ENCODE data around the gene DIP2A. TPM values are rescaled to one million over a fixed set of nuclear protein-coding genes. Genes with fewer than 3 reads are reported as not detected.
"Not testable (repeated sequence)": the region's sequence is repeated elsewhere in the genome, so short reads cannot be mapped to it uniquely, and the experiment has no call there.

DIP2A gene
- total and polyA plus RNA-seq, 2 experiments from 2014 or later = 19.8 to 24.6 TPM

- no peak for DNase-seq (ENCODE audit: low spot score)
- H3K79me2 ChIP-seq = no peaks in the 10 kb centered on the region
- H3K4me3 ChIP-seq = no peak overlapping the region
- no peaks in the 10 kb centered on the region for H3K36me3 ChIP-seq (replicated peaks; ENCODE audit: insufficient read depth, low read depth)
- H3K9me3 ChIP-seq (ENCODE audit: low read depth) = no peaks in the 10 kb centered on the region
- no peak overlapping the region for H3K4me2 ChIP-seq
- no peaks in the 10 kb centered on the region for H3K4me1 ChIP-seq (ENCODE audit: insufficient read depth)
- no peak overlapping the region for H3K27ac ChIP-seq
- no peak overlapping the region for H2AFZ ChIP-seq
- H3K27me3 ChIP-seq = no peaks in the 10 kb centered on the region
- whole genome bisulfite sequencing (ENCODE audit: low lambda C conversion rate, missing lambda C conversion rate) = 96% methylated on average over 15 of the region's 22 CpGs
- H4K20me1 ChIP-seq (ENCODE audit: insufficient read depth, poor library complexity, severe bottlenecking) = no peaks in the 10 kb centered on the region
- TF ChIP-seq EZH2phosphoT487 (IDR thresholded peaks at IDR 0.05; ENCODE audit: low read depth, severe bottlenecking, unreplicated experiment) = no peak
- TF ChIP-seq, protein P1, sequence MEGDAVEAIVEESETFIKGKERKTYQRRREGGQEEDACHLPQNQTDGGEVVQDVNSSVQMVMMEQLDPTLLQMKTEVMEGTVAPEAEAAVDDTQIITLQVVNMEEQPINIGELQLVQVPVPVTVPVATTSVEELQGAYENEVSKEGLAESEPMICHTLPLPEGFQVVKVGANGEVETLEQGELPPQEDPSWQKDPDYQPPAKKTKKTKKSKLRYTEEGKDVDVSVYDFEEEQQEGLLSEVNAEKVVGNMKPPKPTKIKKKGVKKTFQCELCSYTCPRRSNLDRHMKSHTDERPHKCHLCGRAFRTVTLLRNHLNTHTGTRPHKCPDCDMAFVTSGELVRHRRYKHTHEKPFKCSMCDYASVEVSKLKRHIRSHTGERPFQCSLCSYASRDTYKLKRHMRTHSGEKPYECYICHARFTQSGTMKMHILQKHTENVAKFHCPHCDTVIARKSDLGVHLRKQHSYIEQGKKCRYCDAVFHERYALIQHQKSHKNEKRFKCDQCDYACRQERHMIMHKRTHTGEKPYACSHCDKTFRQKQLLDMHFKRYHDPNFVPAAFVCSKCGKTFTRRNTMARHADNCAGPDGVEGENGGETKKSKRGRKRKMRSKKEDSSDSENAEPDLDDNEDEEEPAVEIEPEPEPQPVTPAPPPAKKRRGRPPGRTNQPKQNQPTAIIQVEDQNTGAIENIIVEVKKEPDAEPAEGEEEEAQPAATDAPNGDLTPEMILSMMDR (IDR thresholded peaks at IDR 0.05; ENCODE audit: poor library complexity) = no peak
- TF ChIP-seq EZH2 (IDR thresholded peaks at IDR 0.05; ENCODE audit: borderline replicate concordance) = no peak
- no peaks in the 10 kb centered on the region for H3K9me2 ChIP-seq (replicated peaks; ENCODE audit: insufficient read depth)
These were observed 26.7 kb upstream of the DIP2A start for GRCh38 chr21:46431884-46432488.

DNA sequence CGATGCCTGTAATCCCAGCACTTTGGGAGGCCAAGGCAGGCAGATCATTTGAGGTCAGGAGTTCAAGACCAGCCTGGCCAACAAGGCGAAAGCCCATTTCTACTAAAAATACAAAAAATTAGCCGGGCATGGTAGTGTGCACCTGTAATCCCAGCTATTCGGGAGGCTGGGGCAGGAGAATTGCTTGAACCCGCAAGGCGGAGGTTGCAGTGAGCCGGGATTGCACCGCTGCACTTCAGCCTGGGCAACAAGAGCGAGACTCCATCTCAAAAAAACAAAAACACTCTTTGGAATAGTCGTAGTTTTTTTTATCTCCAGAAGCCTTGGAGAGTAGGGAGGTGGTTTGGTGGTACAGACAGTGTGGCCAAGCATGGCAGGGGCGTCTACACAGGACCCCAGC is 25.6 kb upstream of the DIP2A start:
- 87% methylated on average over 11 of the region's 11 CpGs for WGBS (ENCODE audit: low lambda C conversion rate, missing lambda C conversion rate)
- H3K9me2 ChIP-seq (replicated peaks; ENCODE audit: insufficient read depth) = not testable (repeated sequence)

GRCh38 chr21:46434322-46434958 is 24.3 kb upstream of the DIP2A start:
- no peak for DNase-seq (ENCODE audit: low spot score)

More for the DNA sequence above, 25.6 kb upstream of the DIP2A start:
- H4K20me1 ChIP-seq (ENCODE audit: insufficient read depth, poor library complexity, severe bottlenecking); H3K4me2 ChIP-seq; H3K79me2 ChIP-seq; H3K27ac ChIP-seq; H3K36me3 ChIP-seq (replicated peaks; ENCODE audit: insufficient read depth, low read depth); H3K4me1 ChIP-seq (ENCODE audit: insufficient read depth); DNase-seq (ENCODE audit: low spot score); H2AFZ ChIP-seq; H3K4me3 ChIP-seq; H3K27me3 ChIP-seq; H3K9me3 ChIP-seq (ENCODE audit: low read depth): not testable (repeated sequence)

GRCh38 chr21:46435786-46436227 is 22.9 kb upstream of the DIP2A start:
- Histone ChIP-seq H3K36me3 (replicated peaks; ENCODE audit: insufficient read depth, low read depth) (no peaks in the 10 kb centered on the region), H3K27ac (no peak overlapping the region), H3K9me3 (ENCODE audit: low read depth) (no peaks in the 10 kb centered on the region), H3K79me2 (no peaks in the 10 kb centered on the region), H4K20me1 (ENCODE audit: insufficient read depth, poor library complexity, severe bottlenecking) (no peaks in the 10 kb centered on the region), H3K4me2 (no peak overlapping the region), H3K9me2 (replicated peaks; ENCODE audit: insufficient read depth) (no peaks in the 10 kb centered on the region), H3K27me3 (no peaks in the 10 kb centered on the region), H2AFZ (no peak overlapping the region), H3K4me1 (ENCODE audit: insufficient read depth) (no peaks in the 10 kb centered on the region), H3K4me3 (no peak overlapping the region)
- TF ChIP-seq, protein P1 (IDR thresholded peaks at IDR 0.05; ENCODE audit: poor library complexity) = no peak
- TF ChIP-seq EZH2phosphoT487 (IDR thresholded peaks at IDR 0.05; ENCODE audit: low read depth, severe bottlenecking, unreplicated experiment) = no peak
- TF ChIP-seq EZH2 (IDR thresholded peaks at IDR 0.05; ENCODE audit: borderline replicate concordance) = no peak
- no peak for DNase-seq (ENCODE audit: low spot score)
- WGBS (ENCODE audit: low lambda C conversion rate, missing lambda C conversion rate) = 98% methylated on average over 29 of the region's 29 CpGs

More at GRCh38 chr21:46434322-46434958, 24.3 kb upstream of the DIP2A start:
- Histone ChIP-seq H3K9me3 (ENCODE audit: low read depth) (no peaks in the 10 kb centered on the region), H3K4me3 (no peak overlapping the region), H3K27ac (no peak overlapping the region), H3K27me3 (no peaks in the 10 kb centered on the region), H3K36me3 (replicated peaks; ENCODE audit: insufficient read depth, low read depth) (no peaks in the 10 kb centered on the region), H3K9me2 (replicated peaks; ENCODE audit: insufficient read depth) (no peaks in the 10 kb centered on the region), H2AFZ (no peak overlapping the region), H4K20me1 (ENCODE audit: insufficient read depth, poor library complexity, severe bottlenecking) (no peaks in the 10 kb centered on the region), H3K4me2 (no peak overlapping the region), H3K79me2 (no peaks in the 10 kb centered on the region), H3K4me1 (ENCODE audit: insufficient read depth) (no peaks in the 10 kb centered on the region)
- WGBS (ENCODE audit: low lambda C conversion rate, missing lambda C conversion rate) = 97% methylated on average over 23 of the region's 23 CpGs
- TF ChIP-seq EZH2 (IDR thresholded peaks at IDR 0.05; ENCODE audit: borderline replicate concordance) (no peak), EZH2phosphoT487 (IDR thresholded peaks at IDR 0.05; ENCODE audit: low read depth, severe bottlenecking, unreplicated experiment) (no peak)

Measured in hepatocyte (in vitro differentiated cells).